GM23338 (cell line): Measurements from ENCODE around the gene SF3B1.

Source experiments
- CREB1 ChIP-seq: fragments of 250-450 bp; sonication (Bioruptor Pico); IDR thresholded peaks from 2 replicates; pipeline ENCODE4 v1.5.0; 2020; ENCODE audit warnings: low read depth, mild to moderate bottlenecking, moderate library complexity
- EZH2 ChIP-seq: fragments of 200-600 bp; sonication (generic); IDR thresholded peaks from one replicate; pipeline ENCODE4 v1.8.0; 2017; ENCODE audit warnings: antibody characterized with exemption, mild to moderate bottlenecking, low read depth; ENCODE audit not compliant: unreplicated experiment
- EZH2phosphoT487 ChIP-seq: fragments of 200-600 bp; sonication (generic); IDR thresholded peaks from one replicate; pipeline ENCODE4 v1.8.1; 2018; ENCODE audit warnings: antibody characterized with exemption; ENCODE audit not compliant: unreplicated experiment
- POLR2AphosphoS5 ChIP-seq: IDR thresholded peaks from 2 replicates; pipeline ENCODE4 v1.6.1; 2016; ENCODE audit warnings: antibody characterized with exemption, low read depth
- TF ChIP-seq, protein P1 (sequence below): IDR thresholded peaks from one replicate; pipeline ENCODE4 v1.6.1; 2018; ENCODE audit warnings: antibody characterized with exemption; ENCODE audit not compliant: unreplicated experiment
- TF ChIP-seq, protein P2 (sequence below), 2 experiments: fragments of 200-600 bp in 1 of 2; sonication (generic) in 1 of 2; conservative IDR thresholded peaks; 2 replicates each; pipeline versions ENCODE4 v1.5.1 to v1.6.1; 2016 to 2017; ENCODE audit warnings: antibody characterized with exemption in 2 of 2, low read depth in 2 of 2, mild to moderate bottlenecking in 2 of 2, moderate library complexity in 1 of 2
- TF ChIP-seq, protein P3 (sequence below): IDR thresholded peaks from 2 replicates; pipeline ENCODE4 v1.6.1; 2016; ENCODE audit warnings: antibody characterized with exemption

DNA sequence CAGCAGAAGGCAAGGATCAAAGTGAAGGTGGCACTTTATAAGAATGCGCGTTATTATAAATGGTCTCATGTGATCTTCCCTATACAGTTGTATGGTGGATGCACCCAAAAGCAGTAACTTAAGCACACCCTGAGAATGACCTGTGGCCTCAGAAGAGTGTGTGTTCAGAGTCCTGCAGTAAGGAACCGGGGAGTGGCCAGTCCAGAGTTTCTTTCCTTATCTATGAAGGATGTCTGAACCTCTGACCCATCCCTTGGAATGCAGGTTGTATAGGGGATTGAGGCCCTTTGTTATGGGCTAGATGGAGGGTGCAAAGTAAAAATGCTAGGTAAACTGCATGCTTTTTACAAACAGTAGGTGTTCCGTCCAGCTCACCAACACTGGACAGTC is 80.7 kb downstream of the SF3B1 start:
- TF ChIP-seq POLR2AphosphoS5 (no peak), EZH2phosphoT487 (no peak), EZH2 (no peak), CREB1 (CRISPR knock-in tag) (no peak)
- TF ChIP-seq, protein P1, sequence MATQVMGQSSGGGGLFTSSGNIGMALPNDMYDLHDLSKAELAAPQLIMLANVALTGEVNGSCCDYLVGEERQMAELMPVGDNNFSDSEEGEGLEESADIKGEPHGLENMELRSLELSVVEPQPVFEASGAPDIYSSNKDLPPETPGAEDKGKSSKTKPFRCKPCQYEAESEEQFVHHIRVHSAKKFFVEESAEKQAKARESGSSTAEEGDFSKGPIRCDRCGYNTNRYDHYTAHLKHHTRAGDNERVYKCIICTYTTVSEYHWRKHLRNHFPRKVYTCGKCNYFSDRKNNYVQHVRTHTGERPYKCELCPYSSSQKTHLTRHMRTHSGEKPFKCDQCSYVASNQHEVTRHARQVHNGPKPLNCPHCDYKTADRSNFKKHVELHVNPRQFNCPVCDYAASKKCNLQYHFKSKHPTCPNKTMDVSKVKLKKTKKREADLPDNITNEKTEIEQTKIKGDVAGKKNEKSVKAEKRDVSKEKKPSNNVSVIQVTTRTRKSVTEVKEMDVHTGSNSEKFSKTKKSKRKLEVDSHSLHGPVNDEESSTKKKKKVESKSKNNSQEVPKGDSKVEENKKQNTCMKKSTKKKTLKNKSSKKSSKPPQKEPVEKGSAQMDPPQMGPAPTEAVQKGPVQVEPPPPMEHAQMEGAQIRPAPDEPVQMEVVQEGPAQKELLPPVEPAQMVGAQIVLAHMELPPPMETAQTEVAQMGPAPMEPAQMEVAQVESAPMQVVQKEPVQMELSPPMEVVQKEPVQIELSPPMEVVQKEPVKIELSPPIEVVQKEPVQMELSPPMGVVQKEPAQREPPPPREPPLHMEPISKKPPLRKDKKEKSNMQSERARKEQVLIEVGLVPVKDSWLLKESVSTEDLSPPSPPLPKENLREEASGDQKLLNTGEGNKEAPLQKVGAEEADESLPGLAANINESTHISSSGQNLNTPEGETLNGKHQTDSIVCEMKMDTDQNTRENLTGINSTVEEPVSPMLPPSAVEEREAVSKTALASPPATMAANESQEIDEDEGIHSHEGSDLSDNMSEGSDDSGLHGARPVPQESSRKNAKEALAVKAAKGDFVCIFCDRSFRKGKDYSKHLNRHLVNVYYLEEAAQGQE: no peak
- TF ChIP-seq, protein P2, sequence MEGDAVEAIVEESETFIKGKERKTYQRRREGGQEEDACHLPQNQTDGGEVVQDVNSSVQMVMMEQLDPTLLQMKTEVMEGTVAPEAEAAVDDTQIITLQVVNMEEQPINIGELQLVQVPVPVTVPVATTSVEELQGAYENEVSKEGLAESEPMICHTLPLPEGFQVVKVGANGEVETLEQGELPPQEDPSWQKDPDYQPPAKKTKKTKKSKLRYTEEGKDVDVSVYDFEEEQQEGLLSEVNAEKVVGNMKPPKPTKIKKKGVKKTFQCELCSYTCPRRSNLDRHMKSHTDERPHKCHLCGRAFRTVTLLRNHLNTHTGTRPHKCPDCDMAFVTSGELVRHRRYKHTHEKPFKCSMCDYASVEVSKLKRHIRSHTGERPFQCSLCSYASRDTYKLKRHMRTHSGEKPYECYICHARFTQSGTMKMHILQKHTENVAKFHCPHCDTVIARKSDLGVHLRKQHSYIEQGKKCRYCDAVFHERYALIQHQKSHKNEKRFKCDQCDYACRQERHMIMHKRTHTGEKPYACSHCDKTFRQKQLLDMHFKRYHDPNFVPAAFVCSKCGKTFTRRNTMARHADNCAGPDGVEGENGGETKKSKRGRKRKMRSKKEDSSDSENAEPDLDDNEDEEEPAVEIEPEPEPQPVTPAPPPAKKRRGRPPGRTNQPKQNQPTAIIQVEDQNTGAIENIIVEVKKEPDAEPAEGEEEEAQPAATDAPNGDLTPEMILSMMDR (conservative IDR thresholded peaks at IDR 0.05; ENCODE audit: low read depth in 2 of 2): no peak
- TF ChIP-seq, protein P3, sequence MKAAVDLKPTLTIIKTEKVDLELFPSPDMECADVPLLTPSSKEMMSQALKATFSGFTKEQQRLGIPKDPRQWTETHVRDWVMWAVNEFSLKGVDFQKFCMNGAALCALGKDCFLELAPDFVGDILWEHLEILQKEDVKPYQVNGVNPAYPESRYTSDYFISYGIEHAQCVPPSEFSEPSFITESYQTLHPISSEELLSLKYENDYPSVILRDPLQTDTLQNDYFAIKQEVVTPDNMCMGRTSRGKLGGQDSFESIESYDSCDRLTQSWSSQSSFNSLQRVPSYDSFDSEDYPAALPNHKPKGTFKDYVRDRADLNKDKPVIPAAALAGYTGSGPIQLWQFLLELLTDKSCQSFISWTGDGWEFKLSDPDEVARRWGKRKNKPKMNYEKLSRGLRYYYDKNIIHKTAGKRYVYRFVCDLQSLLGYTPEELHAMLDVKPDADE: no peak
